DOHH2 (cell line): ENCODE measurements around the gene TMEM253.

Source experiments
- H3F3A ChIP-seq: fragments of 200-600 bp; sonication (generic), shearing (Covaris generic); 2 replicates; pipeline ENCODE4 v1.6.0; 2016; ENCODE audit warnings: antibody characterized with exemption, mild to moderate bottlenecking; ENCODE audit not compliant: control insufficient read depth, insufficient read depth
- H3K27ac ChIP-seq: fragments of 200-600 bp; sonication (generic); 2 replicates; pipeline ENCODE4 v1.5.1; 2014; ENCODE audit warnings: low read depth, mild to moderate bottlenecking, low read length, moderate library complexity
- H3K27me3 ChIP-seq: fragments of 200-600 bp; sonication (generic); 2 replicates; pipeline ENCODE4 v1.6.1; 2014; ENCODE audit warnings: mild to moderate bottlenecking, low read length, mixed read lengths; ENCODE audit not compliant: control insufficient read depth
- H3K36me3 ChIP-seq: fragments of 200-600 bp; sonication (generic); 2 replicates; pipeline ENCODE4 v1.6.1; 2014; ENCODE audit warnings: mild to moderate bottlenecking, low read length, moderate library complexity, mixed read lengths; ENCODE audit not compliant: control insufficient read depth
- H3K4me1 ChIP-seq: fragments of 200-600 bp; sonication (generic); 2 replicates; pipeline ENCODE4 v1.6.1; 2014; ENCODE audit warnings: mild to moderate bottlenecking, low read length, mixed read lengths; ENCODE audit not compliant: control insufficient read depth
- H3K4me2 ChIP-seq: fragments of 200-600 bp; sonication (generic); 2 replicates; pipeline ENCODE4 v1.6.0; 2014; ENCODE audit warnings: mild to moderate bottlenecking, low read length, moderate library complexity
- H3K4me3 ChIP-seq: fragments of 200-600 bp; sonication (generic); 2 replicates; pipeline ENCODE4 v1.5.1; 2014; ENCODE audit warnings: mild to moderate bottlenecking, low read length, mixed read lengths
- H3K79me2 ChIP-seq: fragments of 200-600 bp; sonication (generic); 2 replicates; pipeline ENCODE4 v1.6.1; 2014; ENCODE audit warnings: mild to moderate bottlenecking, low read length, mixed read lengths; ENCODE audit not compliant: control insufficient read depth
- H3K9me2 ChIP-seq: fragments of 200-600 bp; sonication (generic); replicated peaks from 2 replicates; pipeline ENCODE4 v1.6.1; 2014; ENCODE audit warnings: mild to moderate bottlenecking, low read length, mixed read lengths; ENCODE audit not compliant: control insufficient read depth
- H3K9me3 ChIP-seq: fragments of 200-600 bp; sonication (generic); 2 replicates; pipeline ENCODE4 v1.6.1; 2014; ENCODE audit warnings: antibody characterized with exemption, low read length, mixed read lengths; ENCODE audit not compliant: control insufficient read depth, insufficient read depth
- H4K20me1 ChIP-seq: fragments of 200-600 bp; sonication (generic); 2 replicates; pipeline ENCODE4 v1.6.0; 2014; ENCODE audit warnings: low read depth, mild to moderate bottlenecking, antibody characterized with exemption, low read length, moderate library complexity; ENCODE audit not compliant: control insufficient read depth, insufficient read depth
- EZH2phosphoT487 ChIP-seq: fragments of 200-600 bp; sonication (generic); IDR thresholded peaks from 2 replicates; pipeline ENCODE4 v1.6.1; 2017; ENCODE audit warnings: borderline replicate concordance, mild to moderate bottlenecking, antibody characterized with exemption, low read length, moderate library complexity, mixed read lengths
- TF ChIP-seq, protein P1 (sequence below): fragments of 200-600 bp; sonication (generic); IDR thresholded peaks from one replicate; pipeline ENCODE4 v1.5.1; 2014; ENCODE audit warnings: antibody characterized with exemption, mild to moderate bottlenecking, low read depth, low read length; ENCODE audit not compliant: poor library complexity, severe bottlenecking

Gene TMEM253

DNA sequence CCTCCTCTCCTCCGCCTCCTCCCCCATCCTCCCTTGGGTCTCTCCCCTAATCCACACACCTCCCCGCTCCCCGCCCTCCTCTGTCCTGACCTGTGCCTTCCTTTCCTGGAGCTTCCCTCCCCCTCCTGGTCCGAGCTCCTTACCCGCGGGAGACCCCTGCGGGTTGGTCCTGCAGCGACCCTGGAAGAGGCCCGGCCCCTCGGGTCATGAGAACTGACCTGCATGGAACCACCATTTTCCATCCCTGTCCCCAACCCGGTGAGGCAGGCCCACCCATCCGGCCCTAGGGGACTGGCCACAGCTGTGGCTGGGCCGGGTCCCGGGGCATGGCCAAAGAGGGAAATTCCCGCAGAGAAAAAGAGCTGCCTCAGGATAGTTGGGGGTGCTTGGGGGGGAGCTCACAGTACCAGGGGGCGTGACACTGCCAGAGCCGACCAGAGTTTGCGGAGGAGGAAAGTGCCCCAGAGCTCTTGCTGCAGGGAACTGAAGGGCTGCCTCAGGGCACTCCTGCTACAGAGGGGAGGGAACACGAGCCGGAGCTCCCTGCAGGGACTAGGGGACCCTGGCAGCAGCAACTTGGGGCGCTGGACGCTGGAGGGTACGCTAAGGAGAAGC lies 30.1 kb upstream of the TMEM253 start:
- H3F3A ChIP-seq, result peaks cover 8% of the 10 kb centered on the region; the same call in 1 of the 2 replicates
- H3K4me2 ChIP-seq, result peak overlapping the region; percentile 89
- no peaks in the 10 kb centered on the region for H4K20me1 ChIP-seq
- peak overlapping the region; percentile 67 for H3K4me3 ChIP-seq
- no peaks in the 10 kb centered on the region for H3K79me2 ChIP-seq
- peaks cover 46% of the 10 kb centered on the region for H3K4me1 ChIP-seq
- 0 out of 2 replicates have a peak, but pooled peaks have one; percentile 53 for TF ChIP-seq EZH2phosphoT487
- TF ChIP-seq, protein P1, sequence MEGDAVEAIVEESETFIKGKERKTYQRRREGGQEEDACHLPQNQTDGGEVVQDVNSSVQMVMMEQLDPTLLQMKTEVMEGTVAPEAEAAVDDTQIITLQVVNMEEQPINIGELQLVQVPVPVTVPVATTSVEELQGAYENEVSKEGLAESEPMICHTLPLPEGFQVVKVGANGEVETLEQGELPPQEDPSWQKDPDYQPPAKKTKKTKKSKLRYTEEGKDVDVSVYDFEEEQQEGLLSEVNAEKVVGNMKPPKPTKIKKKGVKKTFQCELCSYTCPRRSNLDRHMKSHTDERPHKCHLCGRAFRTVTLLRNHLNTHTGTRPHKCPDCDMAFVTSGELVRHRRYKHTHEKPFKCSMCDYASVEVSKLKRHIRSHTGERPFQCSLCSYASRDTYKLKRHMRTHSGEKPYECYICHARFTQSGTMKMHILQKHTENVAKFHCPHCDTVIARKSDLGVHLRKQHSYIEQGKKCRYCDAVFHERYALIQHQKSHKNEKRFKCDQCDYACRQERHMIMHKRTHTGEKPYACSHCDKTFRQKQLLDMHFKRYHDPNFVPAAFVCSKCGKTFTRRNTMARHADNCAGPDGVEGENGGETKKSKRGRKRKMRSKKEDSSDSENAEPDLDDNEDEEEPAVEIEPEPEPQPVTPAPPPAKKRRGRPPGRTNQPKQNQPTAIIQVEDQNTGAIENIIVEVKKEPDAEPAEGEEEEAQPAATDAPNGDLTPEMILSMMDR, result no peak
- H3K36me3 ChIP-seq, result no peaks in the 10 kb centered on the region
- H3K9me3 ChIP-seq, result no peaks in the 10 kb centered on the region
- no peaks in the 10 kb centered on the region for H3K9me2 ChIP-seq
- peaks cover 50% of the 10 kb centered on the region for H3K27me3 ChIP-seq
- H3K27ac ChIP-seq, result no peak overlapping the region

DNA sequence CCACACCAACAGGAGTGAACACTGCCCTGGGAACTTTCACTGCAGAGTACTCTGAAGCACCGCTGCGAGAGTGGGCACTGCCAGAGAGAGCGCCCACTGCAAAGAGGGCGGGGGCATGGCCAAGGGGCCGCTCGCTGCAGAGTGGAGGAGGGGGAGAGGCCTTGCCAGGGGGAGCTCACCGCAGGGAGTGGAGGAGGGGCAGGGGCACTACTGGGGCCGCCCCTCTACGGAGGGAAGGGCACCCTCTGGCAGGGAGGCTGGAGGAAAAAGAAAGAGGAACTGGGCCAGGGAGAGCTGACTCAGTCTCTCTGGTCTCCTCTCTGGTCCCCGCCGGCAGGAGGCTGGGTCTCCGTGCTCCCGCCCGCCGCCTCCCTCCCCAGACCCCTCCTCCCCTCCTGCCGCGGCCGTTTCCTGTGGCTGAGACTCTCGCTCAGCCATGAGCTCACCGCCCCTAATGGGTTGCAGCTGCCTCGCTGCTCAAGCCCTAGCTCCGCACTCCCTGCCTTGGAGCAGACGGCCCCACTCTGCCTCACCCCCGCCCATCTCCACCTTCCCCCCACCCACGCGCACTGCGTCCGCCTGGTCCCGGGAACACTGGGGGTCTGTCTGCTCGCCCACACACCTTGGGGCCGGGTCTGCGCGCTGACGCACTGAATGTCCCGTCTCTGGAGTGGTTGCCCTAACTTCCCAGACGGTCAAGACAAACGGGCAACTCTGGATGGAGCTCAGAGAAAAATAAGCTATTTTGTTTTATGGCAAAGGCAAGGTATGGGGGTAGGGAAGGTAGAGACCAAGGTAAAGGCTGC lies 29.4 kb upstream of the TMEM253 start:
- Histone ChIP-seq H3K9me3 (no peaks in the 10 kb centered on the region), H3K27me3 (peaks cover 45% of the 10 kb centered on the region), H4K20me1 (no peaks in the 10 kb centered on the region), H3K4me2 (peak overlapping the region; percentile 89), H3K4me3 (peak overlapping the region; percentile 67), H3K27ac (no peak overlapping the region), H3K9me2 (no peaks in the 10 kb centered on the region), H3K4me1 (peaks cover 46% of the 10 kb centered on the region), H3K36me3 (no peaks in the 10 kb centered on the region), H3F3A (peaks cover 8% of the 10 kb centered on the region; the same call in 1 of the 2 replicates), H3K79me2 (no peaks in the 10 kb centered on the region)
- TF ChIP-seq, protein P1, result no peak
- TF ChIP-seq EZH2phosphoT487, result no peak

DNA sequence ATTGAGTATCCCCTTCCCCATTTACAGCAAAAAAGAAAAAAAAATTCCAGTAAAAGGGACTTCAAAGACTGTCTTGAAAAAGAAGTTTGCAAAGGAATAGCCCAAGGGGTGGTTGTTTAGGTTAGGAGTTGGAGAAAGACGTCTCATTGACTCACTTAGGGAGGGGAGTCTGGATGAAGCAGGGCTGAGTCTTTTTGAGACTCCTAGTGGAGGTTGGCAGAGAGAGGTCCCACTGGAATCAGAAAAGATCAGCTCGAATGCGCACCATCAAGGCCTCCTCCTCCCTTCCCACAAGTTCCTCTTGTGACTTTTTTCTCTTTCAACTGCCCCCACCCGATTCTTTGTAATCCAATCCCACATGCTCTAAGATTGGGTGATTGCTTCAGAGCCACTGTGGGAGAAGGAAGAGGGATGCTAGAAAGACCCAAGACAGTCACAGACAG lies 28.8 kb upstream of the TMEM253 start:
- peak overlapping the region; percentile 89 for H3K4me2 ChIP-seq

More for the DNA sequence above, 28.8 kb upstream of the TMEM253 start:
- H3K36me3 ChIP-seq, result no peaks in the 10 kb centered on the region
- H4K20me1 ChIP-seq, result no peaks in the 10 kb centered on the region
- H3K4me3 ChIP-seq, result peak overlapping the region; percentile 67
- no peaks in the 10 kb centered on the region for H3K9me2 ChIP-seq
- no peak overlapping the region for H3K27ac ChIP-seq
- H3K27me3 ChIP-seq, result peaks cover 40% of the 10 kb centered on the region
- H3F3A ChIP-seq, result peaks cover 8% of the 10 kb centered on the region; the same call in 1 of the 2 replicates
- peaks cover 46% of the 10 kb centered on the region for H3K4me1 ChIP-seq
- H3K9me3 ChIP-seq, result no peaks in the 10 kb centered on the region
- H3K79me2 ChIP-seq, result no peaks in the 10 kb centered on the region
- TF ChIP-seq, protein P1, result no peak
- TF ChIP-seq EZH2phosphoT487, result no peak
